ENCODE measurements around the gene KATNIP. TPM values are rescaled to one million over a fixed set of nuclear protein-coding genes. Genes with fewer than 3 reads are reported as not detected.

KATNIP gene
- total RNA-seq, 1 experiment from 2014 or later = 14.1 TPM

GRCh38 chr16:27582883-27583282 is 32.9 kb downstream of the KATNIP start:
- DNase-seq (ENCODE audit: low read depth) = no peak

GRCh38 chr16:27583634-27584033 is 33.7 kb downstream of the KATNIP start:
- DNase-seq (ENCODE audit: low read depth) = no peak

GRCh38 chr16:27585200-27585599 is 35.3 kb downstream of the KATNIP start:
- no peak for DNase-seq (ENCODE audit: low read depth)

- no peak for DNase-seq (ENCODE audit: low read depth)
Measured at GRCh38 chr16:27586711-27587110, 36.8 kb downstream of the KATNIP start.

- no peak for DNase-seq (ENCODE audit: low read depth)
Measured at GRCh38 chr16:27588057-27588456, 38.1 kb downstream of the KATNIP start.

GRCh38 chr16:27591837-27592236 is 41.9 kb downstream of the KATNIP start:
- no peak for DNase-seq (ENCODE audit: low read depth)

GRCh38 chr16:27595475-27595874 is 45.5 kb downstream of the KATNIP start:
- DNase-seq (ENCODE audit: low read depth) = no peak

- no peak for DNase-seq (ENCODE audit: low read depth)
Measured at GRCh38 chr16:27595993-27596392, 46.0 kb downstream of the KATNIP start.

GRCh38 chr16:27596411-27596810 is 46.5 kb downstream of the KATNIP start:
- no peak for DNase-seq (ENCODE audit: low read depth)

GRCh38 chr16:27597361-27597760 is 47.4 kb downstream of the KATNIP start:
- no peak for DNase-seq (ENCODE audit: low read depth)

GRCh38 chr16:27598220-27598619 is 48.3 kb downstream of the KATNIP start:
- DNase-seq (ENCODE audit: low read depth) = no peak

- DNase-seq (ENCODE audit: low read depth) = no peak
Measured at GRCh38 chr16:27598931-27599565, 49.1 kb downstream of the KATNIP start.

- DNase-seq (ENCODE audit: low read depth) = no peak
Measured at GRCh38 chr16:27599606-27600005, 49.7 kb downstream of the KATNIP start.

Other genes starting within 250 kb of the KATNIP start
- 8.5 and 13.1 TPM in 2 replicates for gene IL4R, start 236.2 kb upstream of the KATNIP start, total RNA-seq (2014; rRNA removed; shearing (Covaris generic))
- gene IL21R, start 148.0 kb upstream of the KATNIP start, total RNA-seq (2014; rRNA removed; shearing (Covaris generic)) = 0.15 TPM in 2 replicates
- gene GTF3C1, start 231 bp upstream of the KATNIP start, total RNA-seq (2014; rRNA removed; shearing (Covaris generic)) = 42.5 and 74.6 TPM in 2 replicates